Measurements from ENCODE around the gene TAS2R16.

TAS2R16 gene

GRCh38 chr7:122995600-122995999, at the start of gene TAS2R16:
Gene TAS2R16 (minus strand): TSS chr7:122995700. CDS start chr7:122995634, 66 bp downstream.
- no peak for DNase-seq (ENCODE audit: low read depth in 2 of 2)

DNA sequence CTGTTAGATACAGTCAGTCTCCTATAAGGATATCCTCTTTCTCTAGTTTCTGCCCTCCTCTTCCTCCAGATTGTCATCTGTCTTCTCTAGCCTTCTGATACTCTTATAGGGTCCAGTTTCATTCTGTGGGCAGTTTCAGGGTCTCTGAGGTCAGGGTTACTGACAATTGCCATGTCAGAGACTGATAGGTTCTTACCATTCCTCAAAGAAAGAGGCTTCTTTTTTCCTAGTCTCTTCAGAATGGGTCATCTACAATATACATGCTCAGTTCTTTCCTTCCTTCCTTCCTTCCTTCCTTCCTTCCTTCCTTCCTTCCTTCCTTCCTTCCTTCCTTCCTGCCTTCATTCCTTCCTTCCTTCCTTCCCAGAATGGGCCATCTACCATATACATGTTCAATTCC, 48.1 kb upstream of the TAS2R16 start:
- no peak for DNase-seq (ENCODE audit: low read depth in 2 of 2)

GRCh38 chr7:123041101-123041500, 45.6 kb upstream of the TAS2R16 start:
- DNase-seq (ENCODE audit: low read depth in 2 of 2): no peak

GRCh38 chr7:123039269-123039668, 43.8 kb upstream of the TAS2R16 start:
- DNase-seq (ENCODE audit: low read depth in 2 of 2): no peak

DNA sequence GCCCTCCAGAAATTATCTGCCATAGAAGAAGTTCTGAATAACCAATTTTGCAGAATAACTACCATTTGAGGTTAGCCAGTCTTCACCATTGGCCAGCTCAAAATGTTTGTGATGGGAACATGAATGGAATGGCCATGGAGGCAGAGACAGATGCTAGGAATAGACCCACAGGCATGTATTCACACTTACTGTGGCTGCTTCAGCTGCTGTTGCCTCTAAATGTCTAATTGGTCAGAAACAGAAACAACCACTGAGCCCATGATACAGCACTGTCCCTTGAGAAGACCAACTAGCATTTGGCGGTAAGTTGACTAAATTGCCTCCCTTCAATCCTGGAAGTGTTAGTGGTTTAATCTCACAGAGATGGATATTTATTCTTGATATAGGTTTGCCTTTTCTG, 38.6 kb upstream of the TAS2R16 start:
- no peak for DNase-seq (ENCODE audit: low read depth in 2 of 2)

DNA sequence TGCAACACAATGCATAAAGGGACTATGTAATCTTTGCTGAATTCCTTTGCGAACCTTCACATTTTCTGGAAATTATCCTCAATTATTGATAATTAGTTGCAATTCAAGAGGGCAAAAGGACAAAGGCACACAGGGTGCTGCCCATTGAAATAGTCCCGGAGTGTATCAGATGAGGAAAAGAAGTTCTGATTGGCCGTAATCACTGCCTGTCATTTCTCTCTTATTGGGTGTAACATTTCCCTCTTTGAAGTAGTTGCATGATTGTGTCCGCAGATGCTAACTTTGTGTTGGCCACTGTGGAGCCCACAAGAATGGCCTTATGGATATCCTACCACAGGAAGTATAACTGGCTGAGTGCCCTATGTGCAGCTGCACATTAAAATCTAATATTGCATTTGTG, 35.1 kb upstream of the TAS2R16 start:
- no peak for DNase-seq (ENCODE audit: low read depth in 2 of 2)

- DNase-seq (ENCODE audit: low read depth in 2 of 2): no peak
Observed at GRCh38 chr7:123028339-123028738, 32.8 kb upstream of the TAS2R16 start.

GRCh38 chr7:123026251-123026650, 30.8 kb upstream of the TAS2R16 start:
- DNase-seq (ENCODE audit: low read depth in 2 of 2): no peak

GRCh38 chr7:123024989-123025758, 29.7 kb upstream of the TAS2R16 start:
- DNase-seq (ENCODE audit: low read depth in 2 of 2): no peak

- DNase-seq (ENCODE audit: low read depth in 2 of 2): no peak
Observed at GRCh38 chr7:123023126-123023525, 27.6 kb upstream of the TAS2R16 start.

GRCh38 chr7:123022576-123022975, 27.1 kb upstream of the TAS2R16 start:
- DNase-seq (ENCODE audit: low read depth in 2 of 2): no peak

- no peak for DNase-seq (ENCODE audit: low read depth in 2 of 2)
Observed at GRCh38 chr7:123012435-123012834, 16.9 kb upstream of the TAS2R16 start.

DNA sequence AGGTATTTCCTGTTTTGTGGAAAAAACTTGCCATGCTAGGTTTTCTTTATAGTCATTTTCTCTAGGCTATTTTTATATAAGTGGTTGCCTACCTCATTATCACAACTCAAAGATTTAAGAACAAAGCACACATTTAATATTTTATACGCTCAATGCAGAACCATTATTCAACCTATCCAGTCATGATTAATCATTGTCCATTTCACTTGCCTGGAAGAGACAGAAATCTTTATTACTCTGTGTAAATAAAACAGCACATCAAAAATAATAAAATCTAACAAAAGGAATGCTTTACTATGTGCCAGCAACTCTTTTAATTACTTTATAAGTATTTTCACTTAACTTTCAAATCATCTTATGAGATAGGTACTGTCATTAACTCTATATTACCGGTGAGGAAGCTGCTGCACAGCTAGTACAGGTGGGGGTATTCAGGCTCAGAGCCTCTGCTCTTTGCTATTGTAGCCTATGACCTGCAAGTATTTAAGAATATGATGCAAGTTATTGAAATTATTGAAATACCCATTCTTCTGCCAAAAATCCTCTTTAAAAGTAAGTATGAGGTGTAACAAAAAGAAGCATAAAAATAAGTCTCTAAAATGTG, 16.4 kb upstream of the TAS2R16 start:
- DNase-seq (ENCODE audit: low read depth in 2 of 2): no peak

DNA sequence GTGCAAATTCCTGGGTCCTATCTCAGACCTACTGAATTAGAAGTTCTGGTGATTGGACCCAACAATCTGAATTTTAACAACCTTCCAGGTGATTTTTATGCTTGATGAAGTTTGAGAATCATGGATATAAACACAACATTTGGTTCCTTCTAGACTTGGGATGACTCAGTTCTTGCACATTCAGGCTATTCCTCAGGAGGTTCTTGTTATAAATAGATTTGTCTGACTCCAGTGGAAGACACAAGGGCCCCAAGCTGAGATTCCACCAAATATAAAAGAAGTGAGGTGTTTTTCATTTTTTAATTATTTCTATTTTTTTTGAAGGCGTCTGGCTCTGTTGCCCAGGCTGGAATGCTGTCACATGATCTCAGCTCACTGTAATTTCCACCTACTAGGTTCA, 9.4 kb upstream of the TAS2R16 start:
- DNase-seq (ENCODE audit: low read depth in 2 of 2): no peak

DNA sequence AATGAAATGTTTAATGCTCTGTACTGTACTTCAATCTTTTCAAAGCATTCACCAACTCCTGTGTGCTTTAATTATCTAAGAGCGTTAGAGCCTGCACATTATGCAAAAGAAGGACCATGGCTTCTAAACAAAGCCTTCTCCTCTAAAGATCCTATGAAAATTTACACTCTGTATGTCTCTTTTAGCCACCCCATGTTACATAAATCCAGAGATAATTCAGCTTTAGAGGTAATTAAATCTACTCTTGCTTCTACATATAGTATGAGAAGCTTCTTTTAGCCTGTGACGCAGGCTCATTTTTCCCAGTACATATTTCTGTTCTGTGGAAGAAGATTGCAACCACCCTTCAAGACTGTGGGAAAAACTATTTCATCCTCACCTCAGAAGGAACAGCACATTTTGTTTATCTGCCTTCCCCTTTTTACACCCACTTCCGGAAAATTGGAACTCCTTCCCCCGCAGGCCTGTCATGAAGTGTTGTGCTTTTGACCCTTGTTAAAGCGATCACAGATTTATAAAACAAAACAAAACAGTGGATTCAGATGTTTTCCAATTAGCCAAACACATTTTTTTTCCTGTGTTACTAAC, 8.1 kb upstream of the TAS2R16 start:
- DNase-seq (ENCODE audit: low read depth in 2 of 2): no peak

- DNase-seq (ENCODE audit: low read depth in 2 of 2): no peak
Observed at GRCh38 chr7:122989577-122989976, 5.9 kb downstream of the TAS2R16 start.

DNA sequence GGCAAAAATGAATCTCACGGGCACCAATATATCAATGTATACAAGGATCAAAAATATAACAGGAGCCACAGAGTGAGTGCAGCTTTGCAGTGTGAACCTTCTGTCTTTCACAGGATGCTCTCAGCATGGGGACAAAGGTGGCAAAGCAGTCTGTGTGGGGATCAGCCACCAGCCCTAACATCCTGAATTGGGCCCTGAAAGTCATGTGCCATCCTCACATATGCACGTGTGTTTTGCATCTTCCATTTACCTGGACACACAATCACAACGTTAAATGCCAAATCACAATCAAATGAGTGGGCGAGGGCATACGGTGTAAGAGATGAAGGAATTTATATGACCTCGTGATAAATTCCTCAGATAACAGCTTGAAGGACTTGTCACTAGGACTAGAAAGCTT, 6.5 kb downstream of the TAS2R16 start:
- DNase-seq (ENCODE audit: low read depth in 2 of 2): no peak

- DNase-seq (ENCODE audit: low read depth in 2 of 2): no peak
Observed at GRCh38 chr7:122988333-122988732, 7.2 kb downstream of the TAS2R16 start.

- no peak for DNase-seq (ENCODE audit: low read depth in 2 of 2)
Observed at GRCh38 chr7:122987463-122987862, 8.0 kb downstream of the TAS2R16 start.

GRCh38 chr7:122984021-122984420, 11.5 kb downstream of the TAS2R16 start:
- no peak for DNase-seq (ENCODE audit: low read depth in 2 of 2)

DNA sequence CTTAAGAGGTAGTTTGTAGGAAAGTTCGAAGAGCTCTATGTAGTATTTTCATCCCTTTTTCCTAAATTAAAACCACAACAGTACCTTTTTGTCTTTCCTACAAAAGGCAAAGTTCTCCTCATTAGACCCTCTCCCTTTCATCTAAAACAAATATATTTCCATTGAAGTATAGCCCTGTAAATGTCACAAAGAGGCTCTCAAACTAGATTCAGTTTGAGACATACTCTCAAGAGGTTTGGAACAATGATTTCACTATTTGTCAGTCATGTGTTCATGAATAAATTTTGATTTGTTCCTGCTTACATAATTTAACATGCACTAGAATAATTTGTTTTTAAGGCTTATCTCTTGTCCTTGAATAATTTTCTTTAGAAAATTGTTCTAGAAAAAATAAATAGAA, 12.2 kb downstream of the TAS2R16 start:
- DNase-seq (ENCODE audit: low read depth in 2 of 2): no peak

DNA sequence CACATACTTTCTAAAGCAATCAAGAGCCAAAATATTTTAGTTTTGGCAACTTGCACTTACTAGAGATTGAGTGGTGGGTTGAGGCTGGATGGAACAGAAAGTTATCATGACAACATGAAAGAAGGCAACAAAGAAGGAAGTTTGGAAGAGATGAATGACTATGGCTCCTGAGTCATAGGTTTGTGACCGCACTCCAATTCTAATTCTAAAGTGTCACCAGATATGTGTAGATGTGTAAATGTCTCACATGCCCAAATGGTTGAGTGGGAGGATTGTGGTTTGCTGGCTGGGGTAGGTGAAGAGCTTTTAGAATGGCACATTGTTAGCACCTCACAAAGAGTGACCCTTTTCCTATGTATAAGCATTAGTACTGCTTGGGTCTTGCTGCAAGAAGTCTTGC, 20.2 kb downstream of the TAS2R16 start:
- DNase-seq (ENCODE audit: low read depth in 2 of 2): no peak

DNA sequence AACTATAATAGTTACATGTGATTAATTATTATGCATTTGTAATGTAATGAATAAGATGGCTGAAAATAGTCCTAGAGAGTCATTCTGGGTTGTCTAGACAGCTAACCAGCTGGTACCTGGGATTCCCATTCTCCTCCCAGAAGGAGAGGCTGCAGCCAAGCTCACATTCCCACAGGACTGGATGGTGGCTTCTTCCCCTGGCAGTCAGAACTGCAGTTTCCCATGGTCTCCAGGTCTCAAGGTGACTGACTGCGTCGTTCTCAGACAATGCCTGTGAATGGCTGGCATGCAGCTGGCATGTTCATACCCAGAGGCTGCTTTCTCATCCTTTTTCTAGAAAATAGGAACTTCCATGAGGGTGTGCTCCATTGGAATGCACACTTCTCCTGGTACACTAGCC, 21.3 kb downstream of the TAS2R16 start:
- no peak for DNase-seq (ENCODE audit: low read depth in 2 of 2)
